HG03064 (cell line): ENCODE data around the gene NKD1.
"Not testable (repeated sequence)": the region's sequence is repeated elsewhere in the genome, so short reads cannot be mapped to it uniquely, and the experiment has no call there.

Source experiments
- ATAC-seq: cut with Tn5 transposase; IDR thresholded peaks from one replicate; pipeline ENCODE4 v1.9.1; 2021; ENCODE audit warnings: low read depth; ENCODE audit not compliant: unreplicated experiment

NKD1 gene

GRCh38 chr16:50535506-50536257 lies 12.5 kb upstream of the NKD1 start:
- no peak for ATAC-seq

- ATAC-seq: not testable (repeated sequence)
Observed at GRCh38 chr16:50536258-50536645, 11.9 kb upstream of the NKD1 start.

GRCh38 chr16:50537533-50538290 lies 10.5 kb upstream of the NKD1 start:
- ATAC-seq: no peak

- no peak for ATAC-seq
Observed at GRCh38 chr16:50538411-50539052, 9.7 kb upstream of the NKD1 start.

GRCh38 chr16:50539053-50539695 lies 9.0 kb upstream of the NKD1 start:
- no peak for ATAC-seq

- ATAC-seq: no peak
Observed at GRCh38 chr16:50539822-50540710, 8.1 kb upstream of the NKD1 start.

GRCh38 chr16:50540711-50541007 lies 7.5 kb upstream of the NKD1 start:
- no peak for ATAC-seq

GRCh38 chr16:50542703-50543102 lies 5.5 kb upstream of the NKD1 start:
- ATAC-seq: no peak

- no peak for ATAC-seq
Observed at GRCh38 chr16:50546125-50546524, 2.1 kb upstream of the NKD1 start.

- no peak for ATAC-seq
Observed at GRCh38 chr16:50547340-50548124, 664 bp upstream of the NKD1 start.

- no peak for ATAC-seq
Observed at GRCh38 chr16:50548909-50549560, 839 bp downstream of the NKD1 start.

GRCh38 chr16:50549561-50549915 lies 1.3 kb downstream of the NKD1 start:
- no peak for ATAC-seq

- no peak for ATAC-seq
Observed at GRCh38 chr16:50550035-50550434, 1.8 kb downstream of the NKD1 start.

- ATAC-seq: no peak
Observed at GRCh38 chr16:50550866-50551641, 2.9 kb downstream of the NKD1 start.

GRCh38 chr16:50552476-50553101 lies 4.4 kb downstream of the NKD1 start:
- ATAC-seq: no peak

- ATAC-seq: no peak
Observed at GRCh38 chr16:50553182-50553710, 5.0 kb downstream of the NKD1 start.

GRCh38 chr16:50553731-50554360 lies 5.7 kb downstream of the NKD1 start:
- no peak for ATAC-seq
